ENCODE measurements around the gene TSKS. TPM values are rescaled to one million over a fixed set of nuclear protein-coding genes. Genes with fewer than 3 reads are reported as not detected.
A peak's percentile ranks its signal among the peaks of the same experiment; 100 is the strongest.

Gene TSKS
- total RNA-seq, 1 experiment from 2014 or later, result 0.28 TPM

- 0 out of 7 replicates have a peak overlapping the region, but pooled peaks of 1 of the 3 experiments have one; percentile 10 for H3K27ac Mint-ChIP-seq
- H3K9me3 Mint-ChIP-seq, result peaks cover 3% of the 10 kb centered on the region in 2 experiments; a peak in 2 of 5 replicates
- H3K27ac ChIP-seq (ENCODE audit: insufficient read length, low read depth, low read length), result no peak overlapping the region
Measured at GRCh38 chr19:49718991-49719390, 44.1 kb downstream of the TSKS start.

More at GRCh38 chr19:49718991-49719390, 44.1 kb downstream of the TSKS start:
- Histone ChIP-seq H2BK120ac (ENCODE audit: low read depth, low read length, poor library complexity, severe bottlenecking) (no peak overlapping the region), H3K4me2 (ENCODE audit: insufficient read depth, insufficient read length, low read length) (no peak overlapping the region), H3K9me3 (ENCODE audit: control insufficient read depth, low read depth, low read length) (no peaks in the 10 kb centered on the region), H2AK5ac (ENCODE audit: insufficient read length, low read length) (no peak overlapping the region), H3T11ph (ENCODE audit: low read length) (no peak overlapping the region), H2BK15ac (ENCODE audit: low read depth, low read length) (no peak overlapping the region), H2BK12ac (ENCODE audit: insufficient read length, low read depth, low read length) (no peak overlapping the region), H4K5ac (ENCODE audit: insufficient read length, low read depth, low read length) (no peak overlapping the region), H2BK20ac (ENCODE audit: low read depth, low read length, poor library complexity, severe bottlenecking) (no peak overlapping the region), H3K23ac (ENCODE audit: insufficient read length, low read depth, low read length) (no peak overlapping the region), H4K20me1 (ENCODE audit: control insufficient read depth, insufficient read depth, insufficient read length) (no peaks in the 10 kb centered on the region), H4K91ac (ENCODE audit: insufficient read length, low read depth, low read length) (no peak overlapping the region), H2BK5ac (ENCODE audit: insufficient read length, low read length) (no peak overlapping the region), H3K18ac (ENCODE audit: insufficient read length, low read depth, low read length) (no peak overlapping the region), H4K8ac (replicated peaks; ENCODE audit: insufficient read length, low read depth, low read length) (no peak overlapping the region), H3K27me3 (ENCODE audit: insufficient read depth, low read length) (no peaks in the 10 kb centered on the region), H3K56ac (ENCODE audit: insufficient read length, low read depth, low read length) (no peak overlapping the region), H3K4ac (ENCODE audit: low read depth, low read length) (no peak overlapping the region), H3K79me2 (ENCODE audit: insufficient read depth, low read length) (no peaks in the 10 kb centered on the region), H3K23me2 (ENCODE audit: insufficient read length, low read depth, low read length, poor library complexity, severe bottlenecking) (no peaks in the 10 kb centered on the region), H3K4me1 (ENCODE audit: insufficient read depth, low read length) (no peaks in the 10 kb centered on the region), H2AFZ (ENCODE audit: low read length) (no peak overlapping the region), H3K9ac (ENCODE audit: extremely low read depth, insufficient read length, low read length) (no peak overlapping the region), H3K79me1 (ENCODE audit: insufficient read depth, low read depth, low read length, poor library complexity, severe bottlenecking) (no peaks in the 10 kb centered on the region), H3K14ac (ENCODE audit: insufficient read depth, low read length) (no peak overlapping the region)
- WGBS (ENCODE audit: extremely low coverage, insufficient read length, low lambda C conversion rate), result 100% methylated on average over 1 of the region's 6 CpGs
- no peak for DNase-seq
- Mint-ChIP-seq H3K27me3 (ENCODE audit: low read depth) (peaks cover 2% of the 10 kb centered on the region; the same call in 1 of the 2 replicates), H3K4me3 (peak overlapping the region in 1 of 2 experiments; percentile 40; a peak in 1 of 5 replicates), H3K36me3 (ENCODE audit: insufficient read depth in 1 of 3, low read depth in 3 of 3) (peaks cover 2 to 7% (median 3%) of the 10 kb centered on the region in 3 experiments; a peak in 6 of 7 replicates), H3K4me1 (peaks cover 6 to 9% of the 10 kb centered on the region in 2 experiments)
- no peak for TF ChIP-seq CTCF (conservative IDR thresholded peaks at IDR 0.05)

Data from H9 (cell line).